Measurements from ENCODE around the gene PGRMC2.

The PGRMC2 gene

GRCh38 chr4:128287871-128288688, 467 bp upstream of the PGRMC2 start (continued):
- no peak for TF ChIP-seq AEBP2 (tag by site-specific recombination; IDR thresholded peaks at IDR 0.05; ENCODE audit: borderline replicate concordance)
- peak; percentile 57; the same call in 1 of the 2 replicates for TF ChIP-seq ZNF324 (tag by site-specific recombination; IDR thresholded peaks at IDR 0.05)
- no peak for TF ChIP-seq REST (tag by site-specific recombination; IDR thresholded peaks at IDR 0.05)
- no peak for TF ChIP-seq ZNF555 (tag by site-specific recombination; conservative IDR thresholded peaks at IDR 0.05)
- TF ChIP-seq ZNF561 (tag by site-specific recombination; IDR thresholded peaks at IDR 0.05; ENCODE audit: borderline replicate concordance): peak; percentile 65; the same call in 1 of the 2 replicates
- TF ChIP-seq BCL6B (tag by site-specific recombination; IDR thresholded peaks at IDR 0.05): no peak
- TF ChIP-seq ZNF837 (tag by site-specific recombination; IDR thresholded peaks at IDR 0.05): no peak
- TF ChIP-seq CTCF (tag by site-specific recombination; IDR thresholded peaks at IDR 0.05): peak; percentile 89
- no peak for TF ChIP-seq ZNF202 (tag by site-specific recombination; IDR thresholded peaks at IDR 0.05; ENCODE audit: borderline replicate concordance)
- TF ChIP-seq ZNF626 (tag by site-specific recombination; IDR thresholded peaks at IDR 0.05): no peak
- TF ChIP-seq ZNF248 (tag by site-specific recombination; IDR thresholded peaks at IDR 0.05): no peak
- TF ChIP-seq ZNF747 (tag by site-specific recombination; IDR thresholded peaks at IDR 0.05): no peak
- no peak for TF ChIP-seq PRDM1 (tag by site-specific recombination; IDR thresholded peaks at IDR 0.05)
- no peak for TF ChIP-seq ZNF266 (tag by site-specific recombination; IDR thresholded peaks at IDR 0.05; ENCODE audit: low read depth)
- TF ChIP-seq ZNF701 (tag by site-specific recombination; IDR thresholded peaks at IDR 0.05): no peak
- 0 out of 2 replicates have a peak, but pooled peaks have one; percentile 20 for TF ChIP-seq KLF1 (tag by site-specific recombination; IDR thresholded peaks at IDR 0.05)
- TF ChIP-seq ZNF677 (tag by site-specific recombination; IDR thresholded peaks at IDR 0.05): no peak
- TF ChIP-seq ZNF140 (tag by site-specific recombination; IDR thresholded peaks at IDR 0.05): no peak
- no peak for TF ChIP-seq MZF1 (tag by site-specific recombination; IDR thresholded peaks at IDR 0.05; ENCODE audit: borderline replicate concordance)
- TF ChIP-seq ZNF704 (tag by site-specific recombination; IDR thresholded peaks at IDR 0.05): no peak
- TF ChIP-seq MYNN (tag by site-specific recombination; IDR thresholded peaks at IDR 0.05; ENCODE audit: borderline replicate concordance): no peak
- TF ChIP-seq ZNF274 (IDR thresholded peaks at IDR 0.05; ENCODE audit: low read length): no peak
- TF ChIP-seq ZNF274 (tag by site-specific recombination; IDR thresholded peaks at IDR 0.05; ENCODE audit: borderline replicate concordance): no peak
- no peak for TF ChIP-seq ZNF791 (tag by site-specific recombination; IDR thresholded peaks at IDR 0.05)
- no peak for TF ChIP-seq RBAK (tag by site-specific recombination; IDR thresholded peaks at IDR 0.05)
- no peak for TF ChIP-seq ZNF830 (tag by site-specific recombination; IDR thresholded peaks at IDR 0.05; ENCODE audit: low read depth)
- peak; percentile 80 for TF ChIP-seq ZEB2 (tag by site-specific recombination; IDR thresholded peaks at IDR 0.05)
- no peak for TF ChIP-seq ZNF433 (tag by site-specific recombination; IDR thresholded peaks at IDR 0.05; ENCODE audit: low read depth)
- TF ChIP-seq ZBTB1 (tag by site-specific recombination; IDR thresholded peaks at IDR 0.05): no peak
- no peak for TF ChIP-seq ATF2 (tag by site-specific recombination; IDR thresholded peaks at IDR 0.05; ENCODE audit: low read depth)
